AG10803 (cell line): Measurements from ENCODE around the gene PCP4.

Experiments used
- DNase-seq: peaks from one replicate; pipeline ENCODE4 v3.0.0; 2010; ENCODE audit warnings: low read depth
- H3K4me3 ChIP-seq: 2 replicates; pipeline ENCODE4 v1.5.1; 2011; ENCODE audit warnings: mild to moderate bottlenecking, low read length, control low read depth
- TF ChIP-seq, protein P1 (sequence below): conservative IDR thresholded peaks from 2 replicates; pipeline ENCODE4 v1.5.1; 2011; ENCODE audit warnings: mild to moderate bottlenecking, low read length, control low read depth, inconsistent platforms

The PCP4 gene

DNA sequence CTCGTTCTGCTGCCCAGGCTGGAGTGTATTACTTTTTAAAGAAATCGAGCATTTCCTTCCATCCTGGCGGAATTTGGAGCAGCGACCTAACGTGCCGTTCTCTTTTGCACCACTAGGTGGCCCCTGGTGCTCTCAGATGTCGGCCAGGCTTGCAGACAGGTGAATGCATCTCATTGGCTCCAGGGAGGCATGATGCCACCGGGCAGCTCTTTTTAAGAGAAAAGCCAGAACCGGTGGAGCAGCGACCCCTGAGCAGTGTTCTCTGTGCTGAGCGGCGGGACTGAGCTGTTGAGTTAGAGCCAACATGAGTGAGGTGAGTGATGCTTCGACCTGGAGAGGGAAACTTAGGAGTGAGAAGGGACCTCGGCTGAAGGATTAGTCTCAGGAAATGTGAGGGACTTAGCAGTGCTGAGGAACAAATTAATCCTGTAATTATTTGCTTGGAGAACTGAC is at the start of gene PCP4:
TSS of gene PCP4 (plus strand) at position 241 of the 453 bp plus-strand sequence. CDS start at position 305, 64 bp downstream.
- TF ChIP-seq, protein P1, sequence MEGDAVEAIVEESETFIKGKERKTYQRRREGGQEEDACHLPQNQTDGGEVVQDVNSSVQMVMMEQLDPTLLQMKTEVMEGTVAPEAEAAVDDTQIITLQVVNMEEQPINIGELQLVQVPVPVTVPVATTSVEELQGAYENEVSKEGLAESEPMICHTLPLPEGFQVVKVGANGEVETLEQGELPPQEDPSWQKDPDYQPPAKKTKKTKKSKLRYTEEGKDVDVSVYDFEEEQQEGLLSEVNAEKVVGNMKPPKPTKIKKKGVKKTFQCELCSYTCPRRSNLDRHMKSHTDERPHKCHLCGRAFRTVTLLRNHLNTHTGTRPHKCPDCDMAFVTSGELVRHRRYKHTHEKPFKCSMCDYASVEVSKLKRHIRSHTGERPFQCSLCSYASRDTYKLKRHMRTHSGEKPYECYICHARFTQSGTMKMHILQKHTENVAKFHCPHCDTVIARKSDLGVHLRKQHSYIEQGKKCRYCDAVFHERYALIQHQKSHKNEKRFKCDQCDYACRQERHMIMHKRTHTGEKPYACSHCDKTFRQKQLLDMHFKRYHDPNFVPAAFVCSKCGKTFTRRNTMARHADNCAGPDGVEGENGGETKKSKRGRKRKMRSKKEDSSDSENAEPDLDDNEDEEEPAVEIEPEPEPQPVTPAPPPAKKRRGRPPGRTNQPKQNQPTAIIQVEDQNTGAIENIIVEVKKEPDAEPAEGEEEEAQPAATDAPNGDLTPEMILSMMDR: peak; percentile 73
- no peak within 1 kb of the TSS for H3K4me3 ChIP-seq
- DNase-seq: peak; percentile 11

- DNase-seq: no peak
- no peak overlapping the region for H3K4me3 ChIP-seq
- TF ChIP-seq, protein P1: no peak
Observed at GRCh38 chr21:39818557-39818956, 48.7 kb upstream of the PCP4 start.

DNA sequence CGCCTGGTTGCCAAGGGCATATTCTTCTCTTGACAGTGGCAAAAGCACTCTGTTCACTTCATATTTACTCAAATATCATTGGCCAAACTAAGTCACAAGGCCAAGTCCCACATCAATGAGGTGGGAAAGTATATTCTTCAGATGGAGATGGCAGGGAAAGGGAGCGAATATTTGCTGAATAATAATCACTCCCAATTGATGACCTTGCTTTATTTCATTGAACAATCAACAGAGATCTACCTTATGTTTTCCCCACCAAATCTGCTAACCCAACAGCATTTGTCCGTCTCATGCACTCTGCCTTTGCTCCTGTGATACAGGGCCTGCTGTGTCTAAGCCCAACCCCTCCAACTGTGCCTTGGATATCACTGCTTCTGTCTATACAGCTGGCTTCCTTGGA is 45.2 kb upstream of the PCP4 start:
- TF ChIP-seq, protein P1: no peak
- DNase-seq: no peak
- H3K4me3 ChIP-seq: no peak overlapping the region

- TF ChIP-seq, protein P1: no peak
- H3K4me3 ChIP-seq: no peak overlapping the region
- DNase-seq: no peak
Observed at GRCh38 chr21:39825250-39825649, 42.0 kb upstream of the PCP4 start.

GRCh38 chr21:39834543-39834942 is 32.7 kb upstream of the PCP4 start:
- no peak overlapping the region for H3K4me3 ChIP-seq
- DNase-seq: no peak
- TF ChIP-seq, protein P1: no peak

GRCh38 chr21:39837861-39838359 is 29.3 kb upstream of the PCP4 start:
- TF ChIP-seq, protein P1: no peak
- no peak overlapping the region for H3K4me3 ChIP-seq
- no peak for DNase-seq

DNA sequence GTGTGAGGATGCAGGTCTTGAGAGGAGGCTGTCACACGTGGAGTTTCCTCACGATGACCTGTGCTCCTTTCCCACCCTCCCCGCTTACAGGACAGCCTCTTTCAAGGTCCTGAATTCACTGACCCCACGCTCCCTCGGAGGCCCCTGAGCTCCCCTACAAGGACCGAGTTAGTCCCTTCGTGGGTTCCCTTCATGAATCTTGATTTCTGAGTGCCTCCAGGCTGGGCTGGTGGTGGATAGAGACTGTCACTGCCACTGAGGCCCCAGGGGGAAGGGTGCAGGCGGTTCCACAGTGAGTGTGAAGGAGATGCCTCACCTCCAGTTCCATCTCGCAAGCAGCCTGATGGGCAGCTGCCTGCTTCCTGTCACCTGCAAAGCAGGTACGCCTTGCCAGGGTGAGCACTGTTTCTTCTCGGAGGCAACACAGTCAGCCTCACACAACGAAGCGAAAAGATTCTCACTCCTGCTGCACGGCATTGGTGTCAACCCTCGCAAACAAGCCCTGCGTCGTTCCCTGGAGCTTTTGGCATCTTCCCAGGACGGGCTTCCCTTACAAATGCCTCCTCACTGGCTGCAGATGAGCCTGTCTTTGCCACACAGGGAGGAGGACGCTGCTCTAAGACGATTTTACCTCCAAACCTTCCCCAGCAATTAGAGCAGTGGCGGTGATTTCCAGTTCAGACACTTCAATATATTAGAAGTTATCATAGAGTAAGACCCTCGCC is 26.7 kb upstream of the PCP4 start:
- TF ChIP-seq, protein P1: no peak
- DNase-seq: no peak
- H3K4me3 ChIP-seq: no peak overlapping the region
